ENCODE results near the gene SH2D3A.

- TF ChIP-seq CTCF (IDR thresholded peaks at IDR 0.05; ENCODE audit: low read depth, low read length) (no peak), POLR2A (IDR thresholded peaks at IDR 0.05; ENCODE audit: extremely low read depth, insufficient read length) (peak; percentile 24), MAX (IDR thresholded peaks at IDR 0.05; ENCODE audit: low read depth, low read length) (no peak), MYC (IDR thresholded peaks at IDR 0.05; ENCODE audit: low read depth, low read length) (peak; percentile 33; the same call in 1 of the 2 replicates)
Measured at GRCh38 chr19:6737284-6737872, 29.9 kb downstream of the SH2D3A start, which contains the start of gene GPR108.
